ENCODE measurements around the gene ERN1.
A peak's percentile ranks its signal among the peaks of the same experiment; 100 is the strongest.
"Not testable (repeated sequence)": the region's sequence is repeated elsewhere in the genome, so short reads cannot be mapped to it uniquely, and the experiment has no call there.

Gene ERN1

GRCh38 chr17:64020056-64020766, 109.7 kb downstream of the ERN1 start, which contains the start of gene ICAM2:
TSS of gene ICAM2 (minus strand) at chr17:64020633. CDS start at chr17:64006691, 13,942 bp downstream.
- no peak within 1 kb of the TSS for H3K4me3 ChIP-seq (ENCODE audit: control insufficient read depth, low read depth, low read length)
- TF ChIP-seq, protein P1, sequence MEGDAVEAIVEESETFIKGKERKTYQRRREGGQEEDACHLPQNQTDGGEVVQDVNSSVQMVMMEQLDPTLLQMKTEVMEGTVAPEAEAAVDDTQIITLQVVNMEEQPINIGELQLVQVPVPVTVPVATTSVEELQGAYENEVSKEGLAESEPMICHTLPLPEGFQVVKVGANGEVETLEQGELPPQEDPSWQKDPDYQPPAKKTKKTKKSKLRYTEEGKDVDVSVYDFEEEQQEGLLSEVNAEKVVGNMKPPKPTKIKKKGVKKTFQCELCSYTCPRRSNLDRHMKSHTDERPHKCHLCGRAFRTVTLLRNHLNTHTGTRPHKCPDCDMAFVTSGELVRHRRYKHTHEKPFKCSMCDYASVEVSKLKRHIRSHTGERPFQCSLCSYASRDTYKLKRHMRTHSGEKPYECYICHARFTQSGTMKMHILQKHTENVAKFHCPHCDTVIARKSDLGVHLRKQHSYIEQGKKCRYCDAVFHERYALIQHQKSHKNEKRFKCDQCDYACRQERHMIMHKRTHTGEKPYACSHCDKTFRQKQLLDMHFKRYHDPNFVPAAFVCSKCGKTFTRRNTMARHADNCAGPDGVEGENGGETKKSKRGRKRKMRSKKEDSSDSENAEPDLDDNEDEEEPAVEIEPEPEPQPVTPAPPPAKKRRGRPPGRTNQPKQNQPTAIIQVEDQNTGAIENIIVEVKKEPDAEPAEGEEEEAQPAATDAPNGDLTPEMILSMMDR (conservative IDR thresholded peaks at IDR 0.05; ENCODE audit: control insufficient read depth, insufficient read depth, low read depth, low read length): no peak
- no peak for DNase-seq (ENCODE audit: low read depth)

GRCh38 chr17:64019551-64019961, 110.4 kb downstream of the ERN1 start:
- H3K4me3 ChIP-seq (ENCODE audit: control insufficient read depth, low read depth, low read length); DNase-seq (ENCODE audit: low read depth): not testable (repeated sequence)

- TF ChIP-seq, protein P1 (conservative IDR thresholded peaks at IDR 0.05; ENCODE audit: control insufficient read depth, insufficient read depth, low read depth, low read length): peak; percentile 33
- no peak overlapping the region for H3K4me3 ChIP-seq (ENCODE audit: control insufficient read depth, low read depth, low read length)
- no peak for DNase-seq (ENCODE audit: low read depth)
These were observed 112.5 kb downstream of the ERN1 start for GRCh38 chr17:64017381-64017980.

DNA sequence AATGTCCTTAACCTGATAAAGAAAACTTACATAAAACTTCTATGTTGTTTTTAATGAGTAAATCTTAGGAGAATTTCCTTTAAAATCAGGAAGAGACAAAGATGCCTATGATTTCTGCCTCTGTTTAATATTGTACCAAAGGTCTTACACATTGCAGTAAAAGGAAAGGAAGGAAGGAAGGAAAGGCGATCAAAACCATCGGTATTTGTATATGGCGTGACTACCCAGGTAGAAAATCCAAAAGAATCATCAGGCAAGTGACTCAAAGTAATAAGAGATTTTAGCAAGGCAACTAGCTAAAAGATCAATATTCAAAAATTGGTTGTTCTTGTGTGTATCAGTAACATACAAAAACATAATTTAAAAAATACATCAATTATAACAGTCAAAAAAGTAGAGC, 113.0 kb downstream of the ERN1 start:
- TF ChIP-seq, protein P1 (conservative IDR thresholded peaks at IDR 0.05; ENCODE audit: control insufficient read depth, insufficient read depth, low read depth, low read length): no peak
- no peak overlapping the region for H3K4me3 ChIP-seq (ENCODE audit: control insufficient read depth, low read depth, low read length)
- DNase-seq (ENCODE audit: low read depth): no peak

DNA sequence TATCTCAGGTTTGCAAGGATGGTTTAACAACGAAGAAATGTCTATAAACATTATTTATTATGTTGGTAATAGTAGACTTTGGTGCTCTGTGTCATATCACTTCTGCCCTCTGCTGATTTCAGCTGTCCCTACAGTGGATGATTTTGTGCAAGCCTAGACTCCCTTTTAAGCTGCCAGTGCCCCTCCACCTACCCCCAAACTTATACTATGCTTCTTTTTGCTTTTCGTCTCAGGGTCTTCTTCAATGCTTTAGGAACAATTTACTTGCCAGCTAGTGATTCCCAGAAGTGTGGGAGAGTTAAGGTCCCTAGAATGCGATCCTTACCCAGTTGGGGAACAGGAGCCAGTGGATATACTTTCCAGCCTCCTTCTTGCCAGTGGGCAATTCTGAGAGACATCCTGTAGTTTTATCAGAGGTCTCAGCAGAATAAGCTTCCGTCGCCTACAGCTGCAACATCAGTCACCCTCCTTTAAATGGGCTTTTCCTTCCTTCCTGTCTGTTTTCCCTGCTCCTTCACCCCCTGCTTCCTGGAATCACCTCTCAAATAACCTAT, 113.6 kb downstream of the ERN1 start:
- H3K4me3 ChIP-seq (ENCODE audit: control insufficient read depth, low read depth, low read length): no peak overlapping the region
- TF ChIP-seq, protein P1 (conservative IDR thresholded peaks at IDR 0.05; ENCODE audit: control insufficient read depth, insufficient read depth, low read depth, low read length): peak; percentile 14
- DNase-seq (ENCODE audit: low read depth): no peak

DNA sequence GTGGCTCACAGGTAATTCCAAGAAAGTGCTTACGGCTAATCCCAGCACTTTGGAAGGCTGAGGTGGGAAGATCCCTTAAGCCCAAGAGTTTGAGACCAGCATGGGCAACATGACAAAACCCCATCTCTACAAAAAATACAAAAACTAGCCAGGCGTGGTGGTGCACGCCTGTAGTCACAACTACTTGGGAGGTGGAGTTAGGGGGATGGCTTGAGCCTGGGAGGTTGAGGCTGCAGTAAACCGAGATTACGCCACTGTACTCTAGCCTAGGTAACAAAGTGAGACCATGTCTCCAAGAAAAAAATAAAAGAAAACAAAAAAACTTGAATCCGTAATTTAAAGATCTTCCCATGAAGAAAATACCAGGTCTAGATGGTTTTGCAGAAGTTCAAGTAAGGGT, 114.5 kb downstream of the ERN1 start:
- H3K4me3 ChIP-seq (ENCODE audit: control insufficient read depth, low read depth, low read length): no peak overlapping the region
- no peak for DNase-seq (ENCODE audit: low read depth)
- TF ChIP-seq, protein P1 (conservative IDR thresholded peaks at IDR 0.05; ENCODE audit: control insufficient read depth, insufficient read depth, low read depth, low read length): no peak
